GM23248 (cell line): ENCODE measurements around the gene MPPED1. TPM values are rescaled to one million over a fixed set of nuclear protein-coding genes. Genes with fewer than 3 reads are reported as not detected.

Experiments used
- DNase-seq: peaks from one replicate; pipeline ENCODE4 v3.0.0-alpha.2; 2015
- H2AFZ ChIP-seq: fragments of 200-600 bp; sonication (generic); 2 replicates; pipeline ENCODE4 v1.6.1; 2016; ENCODE audit warnings: antibody characterized with exemption
- H3F3A ChIP-seq: fragments of 200-600 bp; sonication (generic); 2 replicates; pipeline ENCODE4 v1.6.1; 2016; ENCODE audit warnings: mild to moderate bottlenecking, antibody characterized with exemption, mixed run types; ENCODE audit not compliant: insufficient read depth
- H3K27ac ChIP-seq: fragments of 200-600 bp; sonication (generic); 2 replicates; pipeline ENCODE4 v1.5.1; 2016; ENCODE audit warnings: mild to moderate bottlenecking
- H3K27me3 ChIP-seq: fragments of 200-600 bp; sonication (generic); replicated peaks from 2 replicates; pipeline ENCODE4 v1.6.1; 2016; ENCODE audit warnings: mild to moderate bottlenecking; ENCODE audit not compliant: insufficient read depth
- H3K36me3 ChIP-seq: fragments of 200-600 bp; sonication (generic); 2 replicates; pipeline ENCODE4 v1.6.1; 2016; ENCODE audit warnings: low read depth, mild to moderate bottlenecking
- H3K4me1 ChIP-seq: fragments of 200-600 bp; sonication (generic); 2 replicates; pipeline ENCODE4 v1.6.1; 2016; ENCODE audit warnings: mild to moderate bottlenecking; ENCODE audit not compliant: insufficient read depth
- H3K4me2 ChIP-seq: fragments of 200-600 bp; sonication (generic); one replicate; pipeline ENCODE4 v1.6.1; 2016; ENCODE audit warnings: mild to moderate bottlenecking; ENCODE audit not compliant: unreplicated experiment
- H3K4me3 ChIP-seq: fragments of 200-600 bp; sonication (generic); 2 replicates; pipeline ENCODE4 v1.5.1; 2016; ENCODE audit warnings: mild to moderate bottlenecking
- H3K79me2 ChIP-seq: fragments of 200-600 bp; sonication (generic); 2 replicates; pipeline ENCODE4 v1.6.1; 2016; ENCODE audit warnings: mild to moderate bottlenecking; ENCODE audit not compliant: insufficient read depth
- H3K9ac ChIP-seq: fragments of 200-600 bp; sonication (generic); 2 replicates; pipeline ENCODE4 v1.6.1; 2016; ENCODE audit warnings: mild to moderate bottlenecking
- H3K9me2 ChIP-seq: fragments of 200-600 bp; sonication (generic); 2 replicates; pipeline ENCODE4 v1.6.1; 2016; ENCODE audit warnings: mixed run types, mild to moderate bottlenecking, moderate library complexity; ENCODE audit not compliant: insufficient read depth
- H3K9me3 ChIP-seq: fragments of 200-600 bp; sonication (generic); one replicate; pipeline ENCODE4 v1.6.1; 2017; ENCODE audit warnings: low read depth
- H4K20me1 ChIP-seq: fragments of 200-600 bp; sonication (generic); 2 replicates; pipeline ENCODE4 v1.6.0; 2016; ENCODE audit not compliant: insufficient read depth
- EZH2 ChIP-seq: fragments of 200-600 bp; sonication (generic); IDR thresholded peaks from 2 replicates; pipeline ENCODE4 v1.6.1; 2018; ENCODE audit warnings: antibody characterized with exemption, mild to moderate bottlenecking; ENCODE audit not compliant: insufficient read depth, poor library complexity, severe bottlenecking
- EZH2phosphoT487 ChIP-seq: fragments of 200-600 bp; sonication (generic); IDR thresholded peaks from 2 replicates; pipeline ENCODE4 v1.6.1; 2018; ENCODE audit warnings: antibody characterized with exemption, moderate library complexity, mild to moderate bottlenecking, low read depth; ENCODE audit not compliant: insufficient read depth
- whole genome bisulfite sequencing, 2 experiments: methylation state at CpG; one replicate each; pipeline ENCODE4 v1.1.6; 2015 to 2017; ENCODE audit warnings: low lambda C conversion rate in 2 of 2, low coverage in 1 of 2; ENCODE audit errors: missing lambda C conversion rate in 2 of 2; 5-methylcytosine and 5-hydroxymethylcytosine counted together
- in situ Hi-C: fragments of 300-500 bp; cut with MboI; formaldehyde crosslinking; loops from 2 replicates; pipeline ENCODE4 v1.15.0; 2020
- polyA plus RNA-seq: library from polyadenylated mRNA; unstranded; fragments of >200 nt; fragmentation: Nextera tagmentation; extraction: Ambion mirVana; gene quantifications from 2 replicates; pipeline ENCODE4 v1.2.1, GENCODE V29; 2016
- total RNA-seq: library from RNA; depleted of rRNA; stranded (reverse); fragments of >200 nt; shearing (Covaris generic); gene quantifications from 2 replicates; pipeline ENCODE4 v1.2.3, GENCODE V29; 2014

The MPPED1 gene
- total and polyA plus RNA-seq, 2 experiments from 2014 or later = not detected

- no peak for DNase-seq
- Histone ChIP-seq H3K4me1 (no peaks in the 10 kb centered on the region), H3F3A (no peaks in the 10 kb centered on the region), H4K20me1 (no peaks in the 10 kb centered on the region), H3K36me3 (no peaks in the 10 kb centered on the region), H3K27ac (no peak overlapping the region), H3K4me3 (no peak overlapping the region), H3K9me2 (no peaks in the 10 kb centered on the region), H3K27me3 (peaks cover 3% of the 10 kb centered on the region; the same call in 1 of the 2 replicates), H3K9me3 (no peaks in the 10 kb centered on the region), H3K4me2 (no peak overlapping the region), H3K79me2 (no peaks in the 10 kb centered on the region), H2AFZ (no peak overlapping the region), H3K9ac (no peak overlapping the region)
- in situ Hi-C loops = no loop called here
- WGBS, 2 experiments = 19 to 30% methylated on average over 9 to 14 of the region's 14 CpGs
- TF ChIP-seq EZH2phosphoT487 (no peak), EZH2 (no peak)
These were observed 11.4 kb upstream of the MPPED1 start for GRCh38 chr22:43400449-43400848.

DNA sequence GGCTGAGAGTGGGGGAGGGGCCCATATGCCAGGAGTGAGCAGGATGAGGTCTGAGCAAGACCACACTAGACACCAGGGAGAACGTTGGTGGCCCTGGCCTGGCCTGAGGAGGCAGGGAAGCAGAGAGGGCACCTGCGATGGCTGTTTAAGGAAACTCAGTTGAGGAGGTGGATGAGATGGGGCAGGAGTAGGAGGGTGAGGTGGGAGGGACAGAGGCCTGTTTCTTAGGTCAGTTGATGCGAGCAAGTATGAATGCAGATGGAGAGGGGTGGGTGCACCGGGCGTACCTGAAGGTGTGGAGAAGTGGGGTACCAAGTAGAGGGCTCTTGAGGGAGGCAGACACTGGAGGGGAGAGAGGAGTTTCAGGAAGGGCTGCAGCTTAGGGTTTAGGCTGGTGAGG lies 10.6 kb upstream of the MPPED1 start:
- H3K27ac ChIP-seq = no peak overlapping the region
- TF ChIP-seq EZH2phosphoT487 = no peak
- TF ChIP-seq EZH2 = no peak
- no peaks in the 10 kb centered on the region for H3K36me3 ChIP-seq
- DNase-seq = no peak
- peaks cover 3% of the 10 kb centered on the region; the same call in 1 of the 2 replicates for H3K27me3 ChIP-seq
- WGBS, 2 experiments = 49 to 55% methylated on average over 5 of the region's 5 CpGs
- H4K20me1 ChIP-seq = no peaks in the 10 kb centered on the region
- H2AFZ ChIP-seq = no peak overlapping the region
- H3F3A ChIP-seq = no peaks in the 10 kb centered on the region
- no peak overlapping the region for H3K4me2 ChIP-seq
- in situ Hi-C loops = no loop called here
- no peak overlapping the region for H3K4me3 ChIP-seq
- no peaks in the 10 kb centered on the region for H3K9me2 ChIP-seq
- H3K9me3 ChIP-seq = no peaks in the 10 kb centered on the region
- no peaks in the 10 kb centered on the region for H3K4me1 ChIP-seq
- H3K79me2 ChIP-seq = no peaks in the 10 kb centered on the region
- no peak overlapping the region for H3K9ac ChIP-seq

GRCh38 chr22:43401661-43402060 lies 10.2 kb upstream of the MPPED1 start:
- Histone ChIP-seq H3K4me3 (no peak overlapping the region), H4K20me1 (no peaks in the 10 kb centered on the region), H3K36me3 (no peaks in the 10 kb centered on the region), H3K9ac (no peak overlapping the region), H3K27me3 (peaks cover 3% of the 10 kb centered on the region; the same call in 1 of the 2 replicates), H3K9me2 (no peaks in the 10 kb centered on the region), H2AFZ (no peak overlapping the region), H3F3A (no peaks in the 10 kb centered on the region), H3K79me2 (no peaks in the 10 kb centered on the region), H3K9me3 (no peaks in the 10 kb centered on the region), H3K4me1 (no peaks in the 10 kb centered on the region), H3K4me2 (no peak overlapping the region), H3K27ac (no peak overlapping the region)
- TF ChIP-seq EZH2 = no peak
- no peak for TF ChIP-seq EZH2phosphoT487
- in situ Hi-C loops = no loop called here
- no peak for DNase-seq
- 15 to 21% methylated on average over 3 of the region's 3 CpGs for WGBS, 2 experiments

DNA sequence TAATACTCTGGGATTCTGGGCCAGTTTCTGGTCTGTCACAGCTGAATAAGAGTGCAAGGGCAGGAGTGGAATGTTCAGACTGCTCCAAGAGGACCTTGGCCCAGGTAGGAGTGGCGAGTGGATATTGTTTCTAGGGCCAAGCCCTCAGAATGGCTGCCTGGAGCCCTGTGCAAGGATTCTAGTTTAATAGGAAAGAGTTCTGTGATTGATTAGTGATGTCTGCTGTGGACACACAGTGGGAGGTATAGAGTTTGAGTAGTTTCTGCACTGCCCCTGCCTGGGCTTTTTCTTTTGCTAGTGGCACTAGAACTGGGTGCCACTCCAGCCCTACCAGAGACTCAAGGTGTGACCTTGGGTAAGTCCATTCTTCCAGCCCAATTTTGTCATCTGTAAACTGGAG lies 9.7 kb upstream of the MPPED1 start:
- TF ChIP-seq EZH2 (no peak), EZH2phosphoT487 (no peak)
- Histone ChIP-seq H3F3A (no peaks in the 10 kb centered on the region), H3K9me2 (no peaks in the 10 kb centered on the region)

DNA sequence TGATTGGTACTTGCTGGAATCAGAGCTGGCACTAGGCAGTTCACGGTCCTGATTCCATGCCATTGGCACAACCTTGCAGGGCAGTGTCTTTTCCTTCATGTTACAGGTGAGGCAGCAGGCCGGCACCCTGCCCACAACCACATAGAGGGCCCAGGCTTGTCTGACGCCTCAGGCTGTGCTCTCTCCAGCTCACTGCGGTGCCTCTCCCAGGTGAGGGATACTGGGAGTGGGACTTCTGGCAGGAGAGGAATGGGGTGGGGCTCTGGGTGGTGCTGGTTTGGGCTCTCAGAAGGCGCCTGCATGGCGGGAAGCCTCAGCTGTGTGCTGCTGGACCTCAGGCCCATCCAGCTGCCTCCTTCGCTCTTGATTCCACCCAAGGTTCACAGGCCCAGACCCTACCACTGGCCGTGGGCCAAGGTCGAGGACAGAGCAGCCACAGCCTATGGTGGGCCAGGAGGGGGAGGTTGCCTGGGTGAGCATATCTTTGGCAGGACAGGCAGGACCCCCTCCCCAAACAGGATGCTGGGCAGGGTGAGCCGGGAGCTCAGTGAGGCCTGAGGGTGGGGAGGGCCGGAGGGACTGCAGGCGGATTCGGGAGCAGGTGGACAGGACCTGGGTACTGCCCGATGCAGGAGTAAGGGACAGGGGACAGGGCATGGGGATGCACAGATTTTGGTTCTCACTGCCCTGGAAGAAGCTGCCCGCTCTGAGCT lies 7.0 kb upstream of the MPPED1 start:
- H3K4me3 ChIP-seq = no peak overlapping the region
- H3K79me2 ChIP-seq = no peaks in the 10 kb centered on the region
- 51 to 53% methylated on average over 14 to 15 of the region's 15 CpGs for WGBS, 2 experiments
- H4K20me1 ChIP-seq = no peaks in the 10 kb centered on the region
- H3F3A ChIP-seq = no peaks in the 10 kb centered on the region
- DNase-seq = no peak
- no peaks in the 10 kb centered on the region for H3K4me1 ChIP-seq
- H3K9ac ChIP-seq = no peak overlapping the region
- H3K36me3 ChIP-seq = no peaks in the 10 kb centered on the region
- no peaks in the 10 kb centered on the region for H3K9me3 ChIP-seq
- no peak overlapping the region for H3K27ac ChIP-seq
- no peak overlapping the region for H3K4me2 ChIP-seq
- no peak overlapping the region for H2AFZ ChIP-seq
- H3K27me3 ChIP-seq = peaks cover 5% of the 10 kb centered on the region; the same call in 1 of the 2 replicates
- TF ChIP-seq EZH2 (no peak), EZH2phosphoT487 (no peak)
- in situ Hi-C loops = no loop called here
- no peaks in the 10 kb centered on the region for H3K9me2 ChIP-seq

More for the DNA sequence above, 9.7 kb upstream of the MPPED1 start:
- Histone ChIP-seq H3K4me2 (no peak overlapping the region), H3K4me1 (no peaks in the 10 kb centered on the region), H3K79me2 (no peaks in the 10 kb centered on the region), H3K36me3 (no peaks in the 10 kb centered on the region), H3K9ac (no peak overlapping the region), H2AFZ (no peak overlapping the region), H3K9me3 (no peaks in the 10 kb centered on the region), H3K4me3 (no peak overlapping the region), H3K27me3 (peaks cover 3% of the 10 kb centered on the region; the same call in 1 of the 2 replicates), H3K27ac (no peak overlapping the region), H4K20me1 (no peaks in the 10 kb centered on the region)
- no peak for DNase-seq
- WGBS, 2 experiments = 0 to 8% methylated on average over 1 of the region's 1 CpG
- in situ Hi-C loops = no loop called here
